ENCODE data around the gene ITGA1. TPM values are rescaled to one million over a fixed set of nuclear protein-coding genes. Genes with fewer than 3 reads are reported as not detected.

Gene ITGA1
- total RNA-seq, 1 donor from 2014 or later: 33.5 TPM

GRCh38 chr5:52915176-52915875, 127.6 kb downstream of the ITGA1 start:
- DNase-seq (ENCODE audit: low spot score): peak; percentile 68
- TF ChIP-seq CTCF (IDR thresholded peaks at IDR 0.05; ENCODE audit: unreplicated experiment): peak; percentile 84
- peaks cover 2% of the 10 kb centered on the region for H3K27me3 Mint-ChIP-seq (ENCODE audit: unreplicated experiment)
- no peaks in the 10 kb centered on the region for H3K9me3 Mint-ChIP-seq (ENCODE audit: unreplicated experiment)
- H3K27ac Mint-ChIP-seq (ENCODE audit: unreplicated experiment): no peak overlapping the region
- H3K36me3 Mint-ChIP-seq (ENCODE audit: low read depth, unreplicated experiment): no peaks in the 10 kb centered on the region
- no peaks in the 10 kb centered on the region for H3K4me1 Mint-ChIP-seq (ENCODE audit: unreplicated experiment)
- peak overlapping the region; percentile 81 for H3K4me3 Mint-ChIP-seq (ENCODE audit: unreplicated experiment)

- Mint-ChIP-seq H3K27me3 (ENCODE audit: unreplicated experiment) (peaks cover 3% of the 10 kb centered on the region), H3K27ac (ENCODE audit: unreplicated experiment) (no peak overlapping the region), H3K4me3 (ENCODE audit: unreplicated experiment) (no peak overlapping the region), H3K9me3 (ENCODE audit: unreplicated experiment) (no peaks in the 10 kb centered on the region), H3K36me3 (ENCODE audit: low read depth, unreplicated experiment) (no peaks in the 10 kb centered on the region), H3K4me1 (ENCODE audit: unreplicated experiment) (peaks cover 6% of the 10 kb centered on the region)
- DNase-seq (ENCODE audit: low spot score): no peak
- TF ChIP-seq CTCF (IDR thresholded peaks at IDR 0.05; ENCODE audit: unreplicated experiment): no peak
These were observed 133.2 kb downstream of the ITGA1 start for GRCh38 chr5:52920929-52921328.

GRCh38 chr5:52922384-52922783, 134.7 kb downstream of the ITGA1 start:
- peaks cover 3% of the 10 kb centered on the region for H3K27me3 Mint-ChIP-seq (ENCODE audit: unreplicated experiment)
- no peak overlapping the region for H3K27ac Mint-ChIP-seq (ENCODE audit: unreplicated experiment)

GRCh38 chr5:52924456-52924855, 136.7 kb downstream of the ITGA1 start:
- no peak for TF ChIP-seq CTCF (IDR thresholded peaks at IDR 0.05; ENCODE audit: unreplicated experiment)
- peaks cover 2% of the 10 kb centered on the region for H3K27me3 Mint-ChIP-seq (ENCODE audit: unreplicated experiment)
- no peak overlapping the region for H3K4me3 Mint-ChIP-seq (ENCODE audit: unreplicated experiment)

More at GRCh38 chr5:52922384-52922783, 134.7 kb downstream of the ITGA1 start:
- Mint-ChIP-seq H3K4me3 (ENCODE audit: unreplicated experiment) (no peak overlapping the region), H3K4me1 (ENCODE audit: unreplicated experiment) (peaks cover 6% of the 10 kb centered on the region), H3K36me3 (ENCODE audit: low read depth, unreplicated experiment) (no peaks in the 10 kb centered on the region), H3K9me3 (ENCODE audit: unreplicated experiment) (no peaks in the 10 kb centered on the region)
- TF ChIP-seq CTCF (IDR thresholded peaks at IDR 0.05; ENCODE audit: unreplicated experiment): no peak
- no peak for DNase-seq (ENCODE audit: low spot score)

GRCh38 chr5:52925001-52925400, 137.3 kb downstream of the ITGA1 start:
- Mint-ChIP-seq H3K36me3 (ENCODE audit: low read depth, unreplicated experiment) (peaks cover 3% of the 10 kb centered on the region), H3K4me1 (ENCODE audit: unreplicated experiment) (peaks cover 6% of the 10 kb centered on the region), H3K27ac (ENCODE audit: unreplicated experiment) (no peak overlapping the region), H3K4me3 (ENCODE audit: unreplicated experiment) (no peak overlapping the region), H3K9me3 (ENCODE audit: unreplicated experiment) (no peaks in the 10 kb centered on the region), H3K27me3 (ENCODE audit: unreplicated experiment) (peaks cover 2% of the 10 kb centered on the region)
- no peak for TF ChIP-seq CTCF (IDR thresholded peaks at IDR 0.05; ENCODE audit: unreplicated experiment)
- DNase-seq (ENCODE audit: low spot score): no peak

More at GRCh38 chr5:52924456-52924855, 136.7 kb downstream of the ITGA1 start:
- Mint-ChIP-seq H3K9me3 (ENCODE audit: unreplicated experiment) (no peaks in the 10 kb centered on the region), H3K4me1 (ENCODE audit: unreplicated experiment) (peaks cover 6% of the 10 kb centered on the region), H3K27ac (ENCODE audit: unreplicated experiment) (no peak overlapping the region), H3K36me3 (ENCODE audit: low read depth, unreplicated experiment) (peaks cover 3% of the 10 kb centered on the region)
- DNase-seq (ENCODE audit: low spot score): no peak
